Gastrocnemius medialis (tissue), 4 donors: Measurements from ENCODE around the gene GALNT9. TPM values are rescaled to one million over a fixed set of nuclear protein-coding genes. Genes with fewer than 3 reads are reported as not detected.

Experiments
- ATAC-seq, 2 donors: fragments of 150-250 bp; one replicate each; pipeline ENCODE4 v1.9.1; 2016
- DNase-seq, 2 donors: peaks; one replicate each; pipeline ENCODE4 v3.0.0-alpha.2; 2019
- H3K27ac ChIP-seq, 4 donors: fragments of 200-600 bp; sonication (generic); 1 replicate in 1 of 4; 2 replicates in 3 of 4; pipeline ENCODE4 v1.5.1; 2016 to 2018; ENCODE audit warnings: mild to moderate bottlenecking in 2 of 4, moderate library complexity in 1 of 4
- H3K27me3 ChIP-seq, 3 donors: fragments of 200-600 bp; sonication (generic) in 2 of 3; 1 replicate in 1 of 3; 2 replicates in 2 of 3; pipeline versions ENCODE4 v1.5.1 to v1.6.0; 2016 to 2019; ENCODE audit warnings: mild to moderate bottlenecking in 1 of 3, moderate library complexity in 1 of 3
- H3K36me3 ChIP-seq, 2 donors: fragments of 200-600 bp; sonication (generic) in 1 of 2; one replicate each; pipeline ENCODE4 v1.5.1; 2017 to 2018
- H3K4me1 ChIP-seq, 2 donors: fragments of 200-600 bp; sonication (generic) in 1 of 2; one replicate each; pipeline ENCODE4 v1.5.1; 2016 to 2017; ENCODE audit warnings: mild to moderate bottlenecking in 2 of 2
- H3K4me3 ChIP-seq, 4 donors: fragments of 200-600 bp; sonication (generic) in 3 of 4; 1 replicate in 1 of 4; 2 replicates in 3 of 4; pipeline ENCODE4 v1.5.1; 2016 to 2019; ENCODE audit warnings: mild to moderate bottlenecking in 2 of 4
- H3K9me3 ChIP-seq, 3 donors: fragments of 200-600 bp; sonication (generic) in 2 of 3; 1 replicate in 1 of 3; 2 replicates in 2 of 3; pipeline ENCODE4 v1.5.1; 2016 to 2019
- CTCF ChIP-seq, 5 experiments: fragments of 450-650 bp in 3 of 5; fragments of 200-600 bp in 2 of 5; sonication (generic) in 2 of 5; IDR thresholded peaks in 4 of 5; conservative IDR thresholded peaks in 1 of 5; 1 replicate in 4 of 5; 2 replicates in 1 of 5; pipeline ENCODE4 v1.5.1; 2016 to 2019; ENCODE audit warnings: antibody characterized with exemption in 5 of 5, mild to moderate bottlenecking in 3 of 5, moderate library complexity in 3 of 5
- POLR2A ChIP-seq, 2 donors: fragments of 450-650 bp; IDR thresholded peaks; one replicate each; pipeline ENCODE4 v1.6.1; 2017; ENCODE audit warnings: antibody characterized with exemption in 2 of 2, mild to moderate bottlenecking in 2 of 2, moderate library complexity in 2 of 2
- in situ Hi-C, 4 donors: fragments of 200-750 bp; cut with MboI; loops; one replicate each; pipeline versions ENCODE4 v1.15.0 to v1.8.0; 2017; ENCODE audit warnings: low sequenced_read_pairs in 4 of 4
- intact Hi-C: fragments of 100-400 bp; cut with DNase I; formaldehyde crosslinking; loops from one replicate; pipeline ENCODE4 v1.15.1; 2023; ENCODE audit warnings: low total_unique reads
- total RNA-seq, 4 donors: library from RNA; depleted of rRNA; stranded (reverse); fragments of >200 nt; gene quantifications; one replicate each; pipeline versions ENCODE4 v1.1.0 to v1.2.3, GENCODE V29; 2016

The GALNT9 gene
- total RNA-seq, 4 donors from 2014 or later = not detected

GRCh38 chr12:132178801-132179401, 150.5 kb downstream of the GALNT9 start:
- Histone ChIP-seq H3K36me3 (no peaks in the 10 kb centered on the region), H3K9me3 (no peaks in the 10 kb centered on the region), H3K4me3 (peak overlapping the region in 3 of 4 donors; percentile 12 to 27 (median 24)), H3K27ac (peak overlapping the region in 2 of 4 donors; percentile 23 to 72), H3K4me1 (peaks cover 5 to 7% of the 10 kb centered on the region in 2 donors), H3K27me3 (peaks cover 15 to 24% (median 22%) of the 10 kb centered on the region in 3 donors)
- peak; percentile 33 to 52 for ATAC-seq
- in situ Hi-C loops (no loop called here), intact Hi-C loops (loop anchor here (1.0 kb wide), 1 partner anchor 10 kb away; no protein-coding TSS in a partner anchor)
- TF ChIP-seq CTCF (IDR thresholded peaks at IDR 0.05 in 4 of 5, conservative IDR thresholded peaks at IDR 0.05 in 1 of 5) (no peak), POLR2A (IDR thresholded peaks at IDR 0.05) (no peak)
- DNase-seq = no peak

- peaks cover 5 to 7% of the 10 kb centered on the region in 2 donors for H3K4me1 ChIP-seq
- H3K27me3 ChIP-seq = peaks cover 14 to 26% (median 24%) of the 10 kb centered on the region in 3 donors
- peak overlapping the region in 2 of 4 donors; percentile 24 to 27 for H3K4me3 ChIP-seq
- in situ Hi-C loops (no loop called here), intact Hi-C loops (no loop called here)
- TF ChIP-seq POLR2A (IDR thresholded peaks at IDR 0.05) = no peak
- TF ChIP-seq CTCF (IDR thresholded peaks at IDR 0.05 in 4 of 5, conservative IDR thresholded peaks at IDR 0.05 in 1 of 5) = no peak
- no peak for ATAC-seq
- H3K27ac ChIP-seq = peak overlapping the region in 2 of 4 donors; percentile 23 to 72
- no peaks in the 10 kb centered on the region for H3K9me3 ChIP-seq
- no peaks in the 10 kb centered on the region for H3K36me3 ChIP-seq
- no peak for DNase-seq
Measured at GRCh38 chr12:132178316-132178715, 151.1 kb downstream of the GALNT9 start.

GRCh38 chr12:132176920-132177551, 152.4 kb downstream of the GALNT9 start:
- no peak overlapping the region for H3K4me3 ChIP-seq
- DNase-seq (no peak), ATAC-seq (no peak)
- no peak overlapping the region for H3K27ac ChIP-seq
- peaks cover 21 to 34% (median 32%) of the 10 kb centered on the region in 3 donors for H3K27me3 ChIP-seq
- no peak for TF ChIP-seq CTCF (IDR thresholded peaks at IDR 0.05 in 4 of 5, conservative IDR thresholded peaks at IDR 0.05 in 1 of 5)
- TF ChIP-seq POLR2A (IDR thresholded peaks at IDR 0.05) = no peak
- peaks cover 5 to 7% of the 10 kb centered on the region in 2 donors for H3K4me1 ChIP-seq
- H3K36me3 ChIP-seq = no peaks in the 10 kb centered on the region
- intact Hi-C loops (no loop called here), in situ Hi-C loops (no loop called here)
- H3K9me3 ChIP-seq = no peaks in the 10 kb centered on the region

GRCh38 chr12:132176385-132176919, 152.9 kb downstream of the GALNT9 start:
- peaks cover 27 to 34% (median 32%) of the 10 kb centered on the region in 3 donors for H3K27me3 ChIP-seq
- no peak for DNase-seq
- no peaks in the 10 kb centered on the region for H3K36me3 ChIP-seq
- ATAC-seq = no peak
- in situ Hi-C loops = no loop called here
- H3K9me3 ChIP-seq = no peaks in the 10 kb centered on the region
- H3K27ac ChIP-seq = no peak overlapping the region
- peaks cover 5 to 7% of the 10 kb centered on the region in 2 donors for H3K4me1 ChIP-seq
- no peak for TF ChIP-seq POLR2A (IDR thresholded peaks at IDR 0.05)
- intact Hi-C loops = no loop called here
- no peak overlapping the region for H3K4me3 ChIP-seq
